ENCODE measurements around the gene NOTCH2.
"Not testable (repeated sequence)": the region's sequence is repeated elsewhere in the genome, so short reads cannot be mapped to it uniquely, and the experiment has no call there.

Gene NOTCH2

GRCh38 chr1:120109180-120109579, 39.7 kb upstream of the NOTCH2 start:
- not testable (repeated sequence) for H2BK12ac ChIP-seq (ENCODE audit: low read length); H3K9me3 ChIP-seq (replicated peaks in 1 of 2; ENCODE audit: control insufficient read depth in 2 of 2, insufficient read depth in 1 of 2, low read depth in 1 of 2, low read length in 2 of 2); H2AK5ac ChIP-seq (ENCODE audit: low read depth, low read length); H3K9ac ChIP-seq (ENCODE audit: low read depth, low read length, poor library complexity); H2AFZ ChIP-seq (ENCODE audit: low read length); DNase-seq (ENCODE audit: low spot score); H4K8ac ChIP-seq (ENCODE audit: low read depth, low read length); H3K79me1 ChIP-seq (ENCODE audit: low read depth, low read length); H3K14ac ChIP-seq (ENCODE audit: low read length); H3K27ac ChIP-seq (replicated peaks; ENCODE audit: low read length); H2BK5ac ChIP-seq (ENCODE audit: low read length); H3K4me3 ChIP-seq (ENCODE audit: low read length in 2 of 2); H3K27me3 ChIP-seq (ENCODE audit: control insufficient read depth in 3 of 3, insufficient read depth in 3 of 3, low read depth in 1 of 3, low read length in 3 of 3); H3K23ac ChIP-seq (ENCODE audit: low read depth, low read length, poor library complexity); H3K4me2 ChIP-seq (ENCODE audit: insufficient read depth, low read length, poor library complexity, severe bottlenecking); H3K36me3 ChIP-seq (replicated peaks in 1 of 2; ENCODE audit: control insufficient read depth in 2 of 2, insufficient read depth in 2 of 2, low read length in 2 of 2); H3K4me1 ChIP-seq (ENCODE audit: control insufficient read depth in 2 of 2, insufficient read depth in 1 of 2, low read depth in 1 of 2, low read length in 2 of 2); H4K91ac ChIP-seq (ENCODE audit: low read depth, low read length, poor library complexity); H3K4ac ChIP-seq (ENCODE audit: low read length); H2BK120ac ChIP-seq (ENCODE audit: low read depth, low read length); H3K18ac ChIP-seq (ENCODE audit: low read length); H2BK15ac ChIP-seq (ENCODE audit: low read length)
- WGBS, 2 donors (ENCODE audit: extremely low coverage in 2 of 2, insufficient read length in 2 of 2, insufficient replicate concordance in 1 of 2) = no CpG with 5 or more reads among the region's 10 CpGs

GRCh38 chr1:120105288-120105687, 35.8 kb upstream of the NOTCH2 start:
- not testable (repeated sequence) for H3K23ac ChIP-seq (ENCODE audit: low read depth, low read length, poor library complexity); H2BK12ac ChIP-seq (ENCODE audit: low read length); H4K8ac ChIP-seq (ENCODE audit: low read depth, low read length); H3K14ac ChIP-seq (ENCODE audit: low read length); H3K79me1 ChIP-seq (ENCODE audit: low read depth, low read length); H3K27me3 ChIP-seq (ENCODE audit: control insufficient read depth in 3 of 3, insufficient read depth in 3 of 3, low read depth in 1 of 3, low read length in 3 of 3); H2BK5ac ChIP-seq (ENCODE audit: low read length); H3K4me3 ChIP-seq (ENCODE audit: low read length in 2 of 2); H2BK15ac ChIP-seq (ENCODE audit: low read length); H3K18ac ChIP-seq (ENCODE audit: low read length); H3K4ac ChIP-seq (ENCODE audit: low read length); H3K4me1 ChIP-seq (ENCODE audit: control insufficient read depth in 2 of 2, insufficient read depth in 1 of 2, low read depth in 1 of 2, low read length in 2 of 2); H2BK120ac ChIP-seq (ENCODE audit: low read depth, low read length); H3K9me3 ChIP-seq (replicated peaks in 1 of 2; ENCODE audit: control insufficient read depth in 2 of 2, insufficient read depth in 1 of 2, low read depth in 1 of 2, low read length in 2 of 2); H3K9ac ChIP-seq (ENCODE audit: low read depth, low read length, poor library complexity); H2AFZ ChIP-seq (ENCODE audit: low read length); H4K91ac ChIP-seq (ENCODE audit: low read depth, low read length, poor library complexity); H3K4me2 ChIP-seq (ENCODE audit: insufficient read depth, low read length, poor library complexity, severe bottlenecking); H2AK5ac ChIP-seq (ENCODE audit: low read depth, low read length); H3K36me3 ChIP-seq (replicated peaks in 1 of 2; ENCODE audit: control insufficient read depth in 2 of 2, insufficient read depth in 2 of 2, low read length in 2 of 2); DNase-seq (ENCODE audit: low spot score); H3K27ac ChIP-seq (replicated peaks; ENCODE audit: low read length)
- WGBS, 2 donors (ENCODE audit: extremely low coverage in 2 of 2, insufficient read length in 2 of 2, insufficient replicate concordance in 1 of 2) = no CpG with 5 or more reads among the region's 2 CpGs

- not testable (repeated sequence) for H3K4me3 ChIP-seq (ENCODE audit: low read length in 2 of 2); H4K8ac ChIP-seq (ENCODE audit: low read depth, low read length); H3K27me3 ChIP-seq (ENCODE audit: control insufficient read depth in 3 of 3, insufficient read depth in 3 of 3, low read depth in 1 of 3, low read length in 3 of 3); H3K4ac ChIP-seq (ENCODE audit: low read length); H2AK5ac ChIP-seq (ENCODE audit: low read depth, low read length); H2AFZ ChIP-seq (ENCODE audit: low read length); H3K79me1 ChIP-seq (ENCODE audit: low read depth, low read length); H3K36me3 ChIP-seq (replicated peaks in 1 of 2; ENCODE audit: control insufficient read depth in 2 of 2, insufficient read depth in 2 of 2, low read length in 2 of 2); H2BK12ac ChIP-seq (ENCODE audit: low read length); H3K4me1 ChIP-seq (ENCODE audit: control insufficient read depth in 2 of 2, insufficient read depth in 1 of 2, low read depth in 1 of 2, low read length in 2 of 2); H3K27ac ChIP-seq (replicated peaks; ENCODE audit: low read length); DNase-seq (ENCODE audit: low spot score); H2BK120ac ChIP-seq (ENCODE audit: low read depth, low read length); H3K14ac ChIP-seq (ENCODE audit: low read length); H2BK15ac ChIP-seq (ENCODE audit: low read length); H2BK5ac ChIP-seq (ENCODE audit: low read length); H3K18ac ChIP-seq (ENCODE audit: low read length); H3K9me3 ChIP-seq (replicated peaks in 1 of 2; ENCODE audit: control insufficient read depth in 2 of 2, insufficient read depth in 1 of 2, low read depth in 1 of 2, low read length in 2 of 2); H4K91ac ChIP-seq (ENCODE audit: low read depth, low read length, poor library complexity); H3K9ac ChIP-seq (ENCODE audit: low read depth, low read length, poor library complexity); H3K23ac ChIP-seq (ENCODE audit: low read depth, low read length, poor library complexity); H3K4me2 ChIP-seq (ENCODE audit: insufficient read depth, low read length, poor library complexity, severe bottlenecking)
- WGBS, 2 donors (ENCODE audit: extremely low coverage in 2 of 2, insufficient read length in 2 of 2, insufficient replicate concordance in 1 of 2) = no CpG with 5 or more reads among the region's 3 CpGs
Measured at GRCh38 chr1:120103768-120104167, 34.3 kb upstream of the NOTCH2 start.

GRCh38 chr1:120101593-120101992, 32.1 kb upstream of the NOTCH2 start:
- not testable (repeated sequence) for H3K4me1 ChIP-seq (ENCODE audit: control insufficient read depth in 2 of 2, insufficient read depth in 1 of 2, low read depth in 1 of 2, low read length in 2 of 2); H4K8ac ChIP-seq (ENCODE audit: low read depth, low read length); H3K23ac ChIP-seq (ENCODE audit: low read depth, low read length, poor library complexity); DNase-seq (ENCODE audit: low spot score); H3K9me3 ChIP-seq (replicated peaks in 1 of 2; ENCODE audit: control insufficient read depth in 2 of 2, insufficient read depth in 1 of 2, low read depth in 1 of 2, low read length in 2 of 2); H3K36me3 ChIP-seq (replicated peaks in 1 of 2; ENCODE audit: control insufficient read depth in 2 of 2, insufficient read depth in 2 of 2, low read length in 2 of 2); H2BK12ac ChIP-seq (ENCODE audit: low read length); H2BK120ac ChIP-seq (ENCODE audit: low read depth, low read length); H3K9ac ChIP-seq (ENCODE audit: low read depth, low read length, poor library complexity); H4K91ac ChIP-seq (ENCODE audit: low read depth, low read length, poor library complexity); H3K4me2 ChIP-seq (ENCODE audit: insufficient read depth, low read length, poor library complexity, severe bottlenecking); H2AK5ac ChIP-seq (ENCODE audit: low read depth, low read length); H3K4ac ChIP-seq (ENCODE audit: low read length); H3K14ac ChIP-seq (ENCODE audit: low read length); H3K18ac ChIP-seq (ENCODE audit: low read length); H2BK15ac ChIP-seq (ENCODE audit: low read length); H2AFZ ChIP-seq (ENCODE audit: low read length); H3K27me3 ChIP-seq (ENCODE audit: control insufficient read depth in 3 of 3, insufficient read depth in 3 of 3, low read depth in 1 of 3, low read length in 3 of 3); H3K27ac ChIP-seq (replicated peaks; ENCODE audit: low read length); H3K4me3 ChIP-seq (ENCODE audit: low read length in 2 of 2); H2BK5ac ChIP-seq (ENCODE audit: low read length); H3K79me1 ChIP-seq (ENCODE audit: low read depth, low read length)
- WGBS, 2 donors (ENCODE audit: extremely low coverage in 2 of 2, insufficient read length in 2 of 2, insufficient replicate concordance in 1 of 2) = no CpG with 5 or more reads among the region's 1 CpG
